ENCODE data around the gene ADGRB3.

DNA sequence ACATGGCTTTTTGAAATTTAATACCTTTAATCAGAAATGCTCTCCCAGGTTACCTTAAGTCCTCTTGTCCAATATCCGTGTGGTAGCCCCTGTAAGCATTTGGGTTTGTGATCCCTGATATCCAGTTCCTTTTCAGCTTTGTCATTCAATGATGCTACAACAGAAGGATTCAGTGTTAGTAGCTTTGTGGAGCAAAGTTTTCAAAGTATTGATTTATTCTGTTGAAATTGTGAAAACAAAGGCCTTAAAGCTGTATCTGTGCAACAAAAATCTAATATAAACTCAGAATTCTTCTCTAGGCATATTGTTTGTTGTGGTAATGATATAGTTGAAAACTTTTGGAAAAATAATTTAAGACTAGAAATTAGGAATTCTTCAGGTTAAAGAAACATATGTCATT lies 91.9 kb downstream of the ADGRB3 start:
- TF ChIP-seq, protein P1, sequence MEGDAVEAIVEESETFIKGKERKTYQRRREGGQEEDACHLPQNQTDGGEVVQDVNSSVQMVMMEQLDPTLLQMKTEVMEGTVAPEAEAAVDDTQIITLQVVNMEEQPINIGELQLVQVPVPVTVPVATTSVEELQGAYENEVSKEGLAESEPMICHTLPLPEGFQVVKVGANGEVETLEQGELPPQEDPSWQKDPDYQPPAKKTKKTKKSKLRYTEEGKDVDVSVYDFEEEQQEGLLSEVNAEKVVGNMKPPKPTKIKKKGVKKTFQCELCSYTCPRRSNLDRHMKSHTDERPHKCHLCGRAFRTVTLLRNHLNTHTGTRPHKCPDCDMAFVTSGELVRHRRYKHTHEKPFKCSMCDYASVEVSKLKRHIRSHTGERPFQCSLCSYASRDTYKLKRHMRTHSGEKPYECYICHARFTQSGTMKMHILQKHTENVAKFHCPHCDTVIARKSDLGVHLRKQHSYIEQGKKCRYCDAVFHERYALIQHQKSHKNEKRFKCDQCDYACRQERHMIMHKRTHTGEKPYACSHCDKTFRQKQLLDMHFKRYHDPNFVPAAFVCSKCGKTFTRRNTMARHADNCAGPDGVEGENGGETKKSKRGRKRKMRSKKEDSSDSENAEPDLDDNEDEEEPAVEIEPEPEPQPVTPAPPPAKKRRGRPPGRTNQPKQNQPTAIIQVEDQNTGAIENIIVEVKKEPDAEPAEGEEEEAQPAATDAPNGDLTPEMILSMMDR (IDR thresholded peaks at IDR 0.05; ENCODE audit: low read depth, low read length, missing input control) = no peak
- TF ChIP-seq RAD21 (IDR thresholded peaks at IDR 0.05) = no peak
- TF ChIP-seq JUND (IDR thresholded peaks at IDR 0.05) = no peak
- TF ChIP-seq TAF1 (conservative IDR thresholded peaks at IDR 0.05) = no peak
- no peak for TF ChIP-seq GABPA (IDR thresholded peaks at IDR 0.05 in 1 of 2, conservative IDR thresholded peaks at IDR 0.05 in 1 of 2)
- TF ChIP-seq, protein P2, sequence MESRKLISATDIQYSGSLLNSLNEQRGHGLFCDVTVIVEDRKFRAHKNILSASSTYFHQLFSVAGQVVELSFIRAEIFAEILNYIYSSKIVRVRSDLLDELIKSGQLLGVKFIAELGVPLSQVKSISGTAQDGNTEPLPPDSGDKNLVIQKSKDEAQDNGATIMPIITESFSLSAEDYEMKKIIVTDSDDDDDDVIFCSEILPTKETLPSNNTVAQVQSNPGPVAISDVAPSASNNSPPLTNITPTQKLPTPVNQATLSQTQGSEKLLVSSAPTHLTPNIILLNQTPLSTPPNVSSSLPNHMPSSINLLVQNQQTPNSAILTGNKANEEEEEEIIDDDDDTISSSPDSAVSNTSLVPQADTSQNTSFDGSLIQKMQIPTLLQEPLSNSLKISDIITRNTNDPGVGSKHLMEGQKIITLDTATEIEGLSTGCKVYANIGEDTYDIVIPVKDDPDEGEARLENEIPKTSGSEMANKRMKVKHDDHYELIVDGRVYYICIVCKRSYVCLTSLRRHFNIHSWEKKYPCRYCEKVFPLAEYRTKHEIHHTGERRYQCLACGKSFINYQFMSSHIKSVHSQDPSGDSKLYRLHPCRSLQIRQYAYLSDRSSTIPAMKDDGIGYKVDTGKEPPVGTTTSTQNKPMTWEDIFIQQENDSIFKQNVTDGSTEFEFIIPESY (IDR thresholded peaks at IDR 0.05) = no peak
- TF ChIP-seq YY1 (IDR thresholded peaks at IDR 0.05) = no peak
- TF ChIP-seq, protein P3, sequence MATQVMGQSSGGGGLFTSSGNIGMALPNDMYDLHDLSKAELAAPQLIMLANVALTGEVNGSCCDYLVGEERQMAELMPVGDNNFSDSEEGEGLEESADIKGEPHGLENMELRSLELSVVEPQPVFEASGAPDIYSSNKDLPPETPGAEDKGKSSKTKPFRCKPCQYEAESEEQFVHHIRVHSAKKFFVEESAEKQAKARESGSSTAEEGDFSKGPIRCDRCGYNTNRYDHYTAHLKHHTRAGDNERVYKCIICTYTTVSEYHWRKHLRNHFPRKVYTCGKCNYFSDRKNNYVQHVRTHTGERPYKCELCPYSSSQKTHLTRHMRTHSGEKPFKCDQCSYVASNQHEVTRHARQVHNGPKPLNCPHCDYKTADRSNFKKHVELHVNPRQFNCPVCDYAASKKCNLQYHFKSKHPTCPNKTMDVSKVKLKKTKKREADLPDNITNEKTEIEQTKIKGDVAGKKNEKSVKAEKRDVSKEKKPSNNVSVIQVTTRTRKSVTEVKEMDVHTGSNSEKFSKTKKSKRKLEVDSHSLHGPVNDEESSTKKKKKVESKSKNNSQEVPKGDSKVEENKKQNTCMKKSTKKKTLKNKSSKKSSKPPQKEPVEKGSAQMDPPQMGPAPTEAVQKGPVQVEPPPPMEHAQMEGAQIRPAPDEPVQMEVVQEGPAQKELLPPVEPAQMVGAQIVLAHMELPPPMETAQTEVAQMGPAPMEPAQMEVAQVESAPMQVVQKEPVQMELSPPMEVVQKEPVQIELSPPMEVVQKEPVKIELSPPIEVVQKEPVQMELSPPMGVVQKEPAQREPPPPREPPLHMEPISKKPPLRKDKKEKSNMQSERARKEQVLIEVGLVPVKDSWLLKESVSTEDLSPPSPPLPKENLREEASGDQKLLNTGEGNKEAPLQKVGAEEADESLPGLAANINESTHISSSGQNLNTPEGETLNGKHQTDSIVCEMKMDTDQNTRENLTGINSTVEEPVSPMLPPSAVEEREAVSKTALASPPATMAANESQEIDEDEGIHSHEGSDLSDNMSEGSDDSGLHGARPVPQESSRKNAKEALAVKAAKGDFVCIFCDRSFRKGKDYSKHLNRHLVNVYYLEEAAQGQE (IDR thresholded peaks at IDR 0.05) = no peak
- TF ChIP-seq, protein P4, sequence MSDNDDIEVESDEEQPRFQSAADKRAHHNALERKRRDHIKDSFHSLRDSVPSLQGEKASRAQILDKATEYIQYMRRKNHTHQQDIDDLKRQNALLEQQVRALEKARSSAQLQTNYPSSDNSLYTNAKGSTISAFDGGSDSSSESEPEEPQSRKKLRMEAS (IDR thresholded peaks at IDR 0.05) = no peak
